Measurements from ENCODE around the gene BCL3. TPM values are rescaled to one million over a fixed set of nuclear protein-coding genes. Genes with fewer than 3 reads are reported as not detected.

Gene BCL3
- total and polyA plus RNA-seq, 10 of the 15 experiments (the other 5 are each of a cell fraction or from before 2014, with no cell fraction given) = 0.55 to 22.7 (median 3.6) TPM

DNA sequence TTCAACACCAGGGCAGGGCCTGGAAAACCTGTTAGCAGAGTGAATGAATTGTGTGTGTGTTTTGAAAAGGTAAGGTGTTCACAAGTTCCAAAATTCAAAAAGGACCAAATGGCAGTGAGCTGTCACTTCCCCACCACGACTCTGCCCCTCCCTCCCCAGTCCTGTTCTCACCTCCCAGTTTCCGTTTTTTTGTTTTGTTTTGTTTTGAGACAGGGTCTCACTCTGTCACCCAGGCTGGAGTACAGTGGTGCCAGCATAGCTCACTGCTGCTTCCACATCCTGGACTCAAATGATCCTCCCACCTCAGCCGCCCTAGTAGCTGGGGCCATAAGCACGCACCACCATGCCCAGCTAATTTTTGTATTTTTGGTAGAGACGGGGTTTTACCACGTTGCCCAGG, 20.3 kb upstream of the BCL3 start:
- intact Hi-C loops (cut with micrococcal nuclease; ENCODE audit: unreplicated experiment) = no loop called here
- DNase-seq (ENCODE audit: low read depth, low spot score) (no peak), ATAC-seq (no peak), FAIRE-seq (no peak)
- CTCF ChIA-PET = interaction anchor here (0.9 to 16.8 kb wide), 4 partner anchors 12 to 55 kb away, joined by 3 to 513 read pairs (median 8); no protein-coding TSS in a partner anchor
- no peak overlapping the region for H3K4me3 ChIP-seq
- peaks cover 22% of the 10 kb centered on the region for H3K4me1 ChIP-seq (ENCODE audit: control insufficient read depth, insufficient read depth, low read length)
- no peak overlapping the region for H3K27ac ChIP-seq (ENCODE audit: control insufficient read depth, insufficient read depth)
- H3K4me2 ChIP-seq (ENCODE audit: control insufficient read depth, insufficient read depth) = no peak overlapping the region
- H3K9ac ChIP-seq (ENCODE audit: control insufficient read depth, insufficient read depth, low read length) = no peak overlapping the region
- SMC1A ChIA-PET (ENCODE audit: uncharacterized antibody, unreplicated experiment) = interaction anchor here (0.9 to 8.7 kb wide), 9 partner anchors 8 to 43 kb away, joined by 3 to 115 read pairs (median 7); partner anchors contain the start of gene BCL3
- no peaks in the 10 kb centered on the region for H3K79me2 ChIP-seq (ENCODE audit: control insufficient read depth, insufficient read depth, low read length)
- RAD21 ChIA-PET (ENCODE audit: unreplicated experiment) = interaction anchor here (1.0 to 3.5 kb wide), 7 partner anchors 8 to 157 kb away, joined by 3 to 27 read pairs (median 6); no protein-coding TSS in a partner anchor
- no peaks in the 10 kb centered on the region for H3K27me3 ChIP-seq (replicated peaks in 1 of 2; ENCODE audit: control insufficient read depth in 2 of 2, insufficient read depth in 2 of 2, low read length in 1 of 2)
- no peaks in the 10 kb centered on the region for H3K9me3 ChIP-seq (replicated peaks; ENCODE audit: control insufficient read depth, insufficient read depth, low read length)
- 34% methylated on average over 6 of the region's 6 CpGs for WGBS (ENCODE audit: insufficient coverage, insufficient replicate concordance, low lambda C conversion rate, missing lambda C conversion rate)
- no TSS peak for BruUV-seq (replicated peaks)
- POLR2A ChIA-PET = interaction anchor here (0.6 to 1.9 kb wide), 4 partner anchors 11 to 43 kb away, joined by 3 to 11 read pairs (median 4); no protein-coding TSS in a partner anchor
- H2AFZ ChIP-seq (ENCODE audit: control insufficient read depth, low read depth, low read length) = no peak overlapping the region
- H4K20me1 ChIP-seq (ENCODE audit: control insufficient read depth, insufficient read depth) = no peaks in the 10 kb centered on the region
- TF ChIP-seq, protein P1, sequence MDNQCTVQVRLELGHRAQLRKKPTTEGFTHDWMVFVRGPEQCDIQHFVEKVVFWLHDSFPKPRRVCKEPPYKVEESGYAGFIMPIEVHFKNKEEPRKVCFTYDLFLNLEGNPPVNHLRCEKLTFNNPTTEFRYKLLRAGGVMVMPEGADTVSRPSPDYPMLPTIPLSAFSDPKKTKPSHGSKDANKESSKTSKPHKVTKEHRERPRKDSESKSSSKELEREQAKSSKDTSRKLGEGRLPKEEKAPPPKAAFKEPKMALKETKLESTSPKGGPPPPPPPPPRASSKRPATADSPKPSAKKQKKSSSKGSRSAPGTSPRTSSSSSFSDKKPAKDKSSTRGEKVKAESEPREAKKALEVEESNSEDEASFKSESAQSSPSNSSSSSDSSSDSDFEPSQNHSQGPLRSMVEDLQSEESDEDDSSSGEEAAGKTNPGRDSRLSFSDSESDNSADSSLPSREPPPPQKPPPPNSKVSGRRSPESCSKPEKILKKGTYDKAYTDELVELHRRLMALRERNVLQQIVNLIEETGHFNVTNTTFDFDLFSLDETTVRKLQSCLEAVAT (IDR thresholded peaks at IDR 0.05) = 0 out of 2 replicates have a peak, but pooled peaks have one; percentile 34
- TF ChIP-seq, protein P2, sequence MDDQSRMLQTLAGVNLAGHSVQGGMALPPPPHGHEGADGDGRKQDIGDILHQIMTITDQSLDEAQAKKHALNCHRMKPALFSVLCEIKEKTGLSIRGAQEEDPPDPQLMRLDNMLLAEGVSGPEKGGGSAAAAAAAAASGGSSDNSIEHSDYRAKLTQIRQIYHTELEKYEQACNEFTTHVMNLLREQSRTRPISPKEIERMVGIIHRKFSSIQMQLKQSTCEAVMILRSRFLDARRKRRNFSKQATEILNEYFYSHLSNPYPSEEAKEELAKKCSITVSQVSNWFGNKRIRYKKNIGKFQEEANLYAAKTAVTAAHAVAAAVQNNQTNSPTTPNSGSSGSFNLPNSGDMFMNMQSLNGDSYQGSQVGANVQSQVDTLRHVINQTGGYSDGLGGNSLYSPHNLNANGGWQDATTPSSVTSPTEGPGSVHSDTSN (IDR thresholded peaks at IDR 0.05; ENCODE audit: insufficient replicate concordance, low read depth, low read length) = no peak
- 0 out of 4 replicates have a peak, but pooled peaks of 1 of the 2 experiments have one; percentile 21 for TF ChIP-seq IKZF2 (IDR thresholded peaks at IDR 0.05)
- in situ Hi-C loops (cut with MboI) = no loop called here
- no peaks in the 10 kb centered on the region for H3K36me3 ChIP-seq (ENCODE audit: control insufficient read depth in 2 of 2, insufficient read depth in 2 of 2, low read length in 1 of 2)
